ENCODE data around the gene ELF1.
"Not testable (repeated sequence)": the region's sequence is repeated elsewhere in the genome, so short reads cannot be mapped to it uniquely, and the experiment has no call there.

The ELF1 gene

DNA sequence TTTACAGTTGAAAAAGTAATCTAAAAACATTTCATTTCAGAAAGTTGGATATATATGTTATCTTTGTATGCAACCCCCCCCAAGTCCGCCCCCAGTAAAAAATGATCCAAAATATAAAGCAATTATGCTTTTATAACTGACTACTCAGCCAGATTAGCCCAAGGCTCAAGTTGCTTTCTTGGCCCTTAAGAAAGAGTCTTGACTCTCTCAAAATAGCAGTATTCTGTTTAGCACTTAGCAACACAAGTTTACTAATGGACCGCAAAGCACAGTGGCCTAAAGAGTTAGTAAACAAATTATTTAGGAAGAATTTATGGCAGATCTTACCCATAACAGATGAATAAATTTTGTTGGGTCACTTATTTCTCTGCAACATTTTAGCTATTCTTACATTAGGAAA lies 86.9 kb downstream of the ELF1 start:
- H3K27ac ChIP-seq: no peak overlapping the region
- TF ChIP-seq ZFX (IDR thresholded peaks at IDR 0.05; ENCODE audit: borderline replicate concordance): no peak
- TF ChIP-seq, protein P1, sequence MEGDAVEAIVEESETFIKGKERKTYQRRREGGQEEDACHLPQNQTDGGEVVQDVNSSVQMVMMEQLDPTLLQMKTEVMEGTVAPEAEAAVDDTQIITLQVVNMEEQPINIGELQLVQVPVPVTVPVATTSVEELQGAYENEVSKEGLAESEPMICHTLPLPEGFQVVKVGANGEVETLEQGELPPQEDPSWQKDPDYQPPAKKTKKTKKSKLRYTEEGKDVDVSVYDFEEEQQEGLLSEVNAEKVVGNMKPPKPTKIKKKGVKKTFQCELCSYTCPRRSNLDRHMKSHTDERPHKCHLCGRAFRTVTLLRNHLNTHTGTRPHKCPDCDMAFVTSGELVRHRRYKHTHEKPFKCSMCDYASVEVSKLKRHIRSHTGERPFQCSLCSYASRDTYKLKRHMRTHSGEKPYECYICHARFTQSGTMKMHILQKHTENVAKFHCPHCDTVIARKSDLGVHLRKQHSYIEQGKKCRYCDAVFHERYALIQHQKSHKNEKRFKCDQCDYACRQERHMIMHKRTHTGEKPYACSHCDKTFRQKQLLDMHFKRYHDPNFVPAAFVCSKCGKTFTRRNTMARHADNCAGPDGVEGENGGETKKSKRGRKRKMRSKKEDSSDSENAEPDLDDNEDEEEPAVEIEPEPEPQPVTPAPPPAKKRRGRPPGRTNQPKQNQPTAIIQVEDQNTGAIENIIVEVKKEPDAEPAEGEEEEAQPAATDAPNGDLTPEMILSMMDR (IDR thresholded peaks at IDR 0.05): no peak

GRCh38 chr13:40931719-40932118 lies 87.4 kb downstream of the ELF1 start:
- TF ChIP-seq, protein P1 (IDR thresholded peaks at IDR 0.05): no peak
- TF ChIP-seq ZFX (IDR thresholded peaks at IDR 0.05; ENCODE audit: borderline replicate concordance): no peak

DNA sequence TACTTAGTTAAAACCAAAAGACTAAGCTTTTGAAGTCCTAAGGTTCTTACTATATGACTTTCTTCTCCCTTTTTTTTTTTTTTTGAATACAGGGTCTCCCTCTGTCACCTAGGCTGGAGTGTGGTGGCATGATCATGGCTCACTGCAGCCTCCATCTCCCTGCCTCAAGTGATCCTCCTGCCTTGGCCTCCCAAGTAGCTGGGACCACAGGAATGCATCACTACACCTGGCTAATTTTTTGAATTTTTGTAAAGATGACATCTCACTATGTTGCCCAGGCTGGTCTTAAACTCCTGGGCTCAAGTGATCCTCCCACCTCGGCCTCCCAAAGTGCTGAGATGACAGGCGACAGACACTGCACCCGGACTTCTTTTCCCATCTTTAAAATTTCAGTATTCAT lies 89.2 kb downstream of the ELF1 start:
- not testable (repeated sequence) for H3K27ac ChIP-seq

More at GRCh38 chr13:40931719-40932118, 87.4 kb downstream of the ELF1 start:
- H3K27ac ChIP-seq: no peak overlapping the region

DNA sequence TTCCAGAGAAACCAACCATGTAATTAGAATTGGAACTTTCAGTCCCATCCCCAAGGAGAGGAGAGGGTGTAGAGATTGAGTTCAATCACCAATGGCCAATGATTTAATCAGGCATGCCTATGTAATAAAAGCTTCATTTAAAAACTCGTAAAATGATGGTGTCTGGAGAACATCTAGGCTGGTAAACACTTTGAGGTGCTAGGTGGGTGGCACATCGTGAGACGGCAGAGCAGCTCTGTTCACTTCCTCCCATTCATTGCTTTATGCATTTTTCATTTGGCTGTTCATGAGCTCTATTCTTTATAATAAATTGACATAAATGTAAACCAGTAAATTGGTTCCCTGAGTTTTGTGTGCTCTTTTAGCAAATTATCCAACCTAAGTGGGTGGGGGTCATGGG lies 90.1 kb downstream of the ELF1 start:
- TF ChIP-seq, protein P1 (IDR thresholded peaks at IDR 0.05): no peak
- no peak for TF ChIP-seq ZFX (IDR thresholded peaks at IDR 0.05; ENCODE audit: borderline replicate concordance)
- no peak overlapping the region for H3K27ac ChIP-seq

- TF ChIP-seq ZFX (IDR thresholded peaks at IDR 0.05; ENCODE audit: borderline replicate concordance): no peak
- TF ChIP-seq, protein P1 (IDR thresholded peaks at IDR 0.05): no peak
- H3K27ac ChIP-seq: no peak overlapping the region
Observed at GRCh38 chr13:40927929-40928328, 91.2 kb downstream of the ELF1 start.

- no peak overlapping the region for H3K27ac ChIP-seq
- TF ChIP-seq, protein P1 (IDR thresholded peaks at IDR 0.05): no peak
- TF ChIP-seq ZFX (IDR thresholded peaks at IDR 0.05; ENCODE audit: borderline replicate concordance): no peak
Observed at GRCh38 chr13:40923867-40924266, 95.2 kb downstream of the ELF1 start.

- H3K27ac ChIP-seq: no peak overlapping the region
- TF ChIP-seq, protein P1 (IDR thresholded peaks at IDR 0.05): no peak
- no peak for TF ChIP-seq ZFX (IDR thresholded peaks at IDR 0.05; ENCODE audit: borderline replicate concordance)
Observed at GRCh38 chr13:40922437-40923040, 96.6 kb downstream of the ELF1 start.

DNA sequence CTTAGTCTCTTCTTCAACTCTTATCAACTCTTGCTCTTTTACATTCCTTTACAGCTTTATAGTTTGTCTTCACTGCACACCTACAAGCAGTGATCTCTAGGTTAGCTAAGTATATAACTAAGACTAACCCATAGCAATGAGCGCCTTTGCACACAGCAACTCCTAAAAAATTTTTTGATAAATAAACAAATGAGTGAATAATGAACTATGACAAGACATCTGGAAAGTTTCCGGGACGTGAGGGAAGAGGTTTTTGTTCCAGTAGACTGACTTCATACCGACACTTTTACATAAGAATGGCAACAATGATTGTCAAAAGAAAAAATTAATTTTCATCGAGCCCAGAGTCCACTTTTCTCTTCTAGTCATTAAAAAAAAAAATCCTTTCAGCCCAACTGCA lies 98.3 kb downstream of the ELF1 start:
- TF ChIP-seq ZFX (IDR thresholded peaks at IDR 0.05; ENCODE audit: borderline replicate concordance): no peak
- TF ChIP-seq, protein P1 (IDR thresholded peaks at IDR 0.05): no peak
- peak overlapping the region; percentile 92 for H3K27ac ChIP-seq

DNA sequence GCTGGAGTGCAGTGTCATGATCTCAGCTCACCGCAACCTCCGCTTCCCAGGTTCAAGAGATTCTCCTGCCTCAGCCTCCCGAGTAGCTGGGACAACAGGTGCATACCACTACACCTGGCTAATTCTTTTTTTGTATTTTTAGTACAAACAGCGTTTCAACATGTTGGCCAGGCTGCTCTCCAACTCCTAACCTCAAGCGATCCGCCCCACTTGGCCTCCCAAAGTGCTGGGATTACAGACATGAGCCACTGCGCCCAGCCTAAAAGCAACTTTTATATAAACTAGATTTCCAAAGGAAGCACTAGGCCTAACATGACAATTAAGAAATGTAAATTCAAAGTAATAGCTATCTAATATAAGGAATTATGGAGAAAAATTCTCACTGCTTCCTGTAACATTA lies 99.2 kb downstream of the ELF1 start:
- H3K27ac ChIP-seq: not testable (repeated sequence)
